GM12801 (cell line): ENCODE measurements around the gene ACHE.

Source experiments
- TF ChIP-seq, protein P1 (sequence below): IDR thresholded peaks from one replicate; pipeline ENCODE4 v1.5.1; 2011; ENCODE audit warnings: control low read depth; ENCODE audit not compliant: insufficient read length; ENCODE audit errors: extremely low read depth

Gene ACHE

DNA sequence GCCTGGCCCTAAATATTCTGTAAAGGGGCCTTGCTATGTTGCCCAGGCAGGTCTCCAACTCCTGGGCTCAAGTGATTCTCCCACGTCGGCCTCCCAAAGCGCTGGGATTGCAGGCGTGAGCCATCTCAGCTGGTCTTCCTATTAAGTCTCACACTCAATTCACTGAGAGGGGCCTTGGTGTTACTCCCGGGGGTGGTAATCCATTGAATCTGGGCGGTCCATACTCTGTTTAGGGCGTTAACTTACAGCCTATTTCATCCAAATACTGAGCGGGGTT, 21.4 kb downstream of the ACHE start:
- TF ChIP-seq, protein P1, sequence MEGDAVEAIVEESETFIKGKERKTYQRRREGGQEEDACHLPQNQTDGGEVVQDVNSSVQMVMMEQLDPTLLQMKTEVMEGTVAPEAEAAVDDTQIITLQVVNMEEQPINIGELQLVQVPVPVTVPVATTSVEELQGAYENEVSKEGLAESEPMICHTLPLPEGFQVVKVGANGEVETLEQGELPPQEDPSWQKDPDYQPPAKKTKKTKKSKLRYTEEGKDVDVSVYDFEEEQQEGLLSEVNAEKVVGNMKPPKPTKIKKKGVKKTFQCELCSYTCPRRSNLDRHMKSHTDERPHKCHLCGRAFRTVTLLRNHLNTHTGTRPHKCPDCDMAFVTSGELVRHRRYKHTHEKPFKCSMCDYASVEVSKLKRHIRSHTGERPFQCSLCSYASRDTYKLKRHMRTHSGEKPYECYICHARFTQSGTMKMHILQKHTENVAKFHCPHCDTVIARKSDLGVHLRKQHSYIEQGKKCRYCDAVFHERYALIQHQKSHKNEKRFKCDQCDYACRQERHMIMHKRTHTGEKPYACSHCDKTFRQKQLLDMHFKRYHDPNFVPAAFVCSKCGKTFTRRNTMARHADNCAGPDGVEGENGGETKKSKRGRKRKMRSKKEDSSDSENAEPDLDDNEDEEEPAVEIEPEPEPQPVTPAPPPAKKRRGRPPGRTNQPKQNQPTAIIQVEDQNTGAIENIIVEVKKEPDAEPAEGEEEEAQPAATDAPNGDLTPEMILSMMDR, result no peak

DNA sequence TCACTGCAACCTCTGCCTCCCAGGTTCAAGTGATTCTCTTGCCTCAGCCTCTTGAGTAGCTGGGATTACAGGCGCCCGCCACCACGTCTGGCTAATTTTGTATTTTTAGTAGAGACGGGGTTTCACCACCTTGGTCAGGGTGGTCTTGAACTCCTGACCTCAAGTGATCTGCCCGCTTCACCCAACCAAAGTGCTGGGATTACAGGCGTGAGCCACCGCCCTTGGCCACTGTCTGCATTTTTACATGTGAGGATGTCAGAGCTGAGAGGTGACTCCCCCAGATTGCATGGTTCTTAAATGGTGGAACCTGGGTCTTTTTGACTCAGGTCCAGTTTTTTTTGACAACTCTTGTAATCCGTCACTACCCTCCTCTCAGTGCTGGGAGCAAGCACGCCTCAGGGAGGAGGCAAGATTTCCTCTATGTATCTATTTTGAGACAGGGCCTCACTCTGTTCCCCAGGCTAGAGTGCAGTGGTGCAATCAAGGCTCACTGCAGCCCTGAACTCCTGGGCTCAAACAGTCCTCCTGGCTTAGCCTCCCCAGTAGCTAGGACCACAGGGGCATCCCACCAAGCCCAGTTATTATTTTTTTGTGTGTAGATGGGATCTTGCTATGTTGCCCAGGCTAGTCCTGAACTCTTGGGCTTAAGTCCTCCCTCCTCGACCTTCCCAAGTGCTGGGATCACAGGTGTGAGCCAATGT, 21.9 kb downstream of the ACHE start:
- TF ChIP-seq, protein P1, result no peak

DNA sequence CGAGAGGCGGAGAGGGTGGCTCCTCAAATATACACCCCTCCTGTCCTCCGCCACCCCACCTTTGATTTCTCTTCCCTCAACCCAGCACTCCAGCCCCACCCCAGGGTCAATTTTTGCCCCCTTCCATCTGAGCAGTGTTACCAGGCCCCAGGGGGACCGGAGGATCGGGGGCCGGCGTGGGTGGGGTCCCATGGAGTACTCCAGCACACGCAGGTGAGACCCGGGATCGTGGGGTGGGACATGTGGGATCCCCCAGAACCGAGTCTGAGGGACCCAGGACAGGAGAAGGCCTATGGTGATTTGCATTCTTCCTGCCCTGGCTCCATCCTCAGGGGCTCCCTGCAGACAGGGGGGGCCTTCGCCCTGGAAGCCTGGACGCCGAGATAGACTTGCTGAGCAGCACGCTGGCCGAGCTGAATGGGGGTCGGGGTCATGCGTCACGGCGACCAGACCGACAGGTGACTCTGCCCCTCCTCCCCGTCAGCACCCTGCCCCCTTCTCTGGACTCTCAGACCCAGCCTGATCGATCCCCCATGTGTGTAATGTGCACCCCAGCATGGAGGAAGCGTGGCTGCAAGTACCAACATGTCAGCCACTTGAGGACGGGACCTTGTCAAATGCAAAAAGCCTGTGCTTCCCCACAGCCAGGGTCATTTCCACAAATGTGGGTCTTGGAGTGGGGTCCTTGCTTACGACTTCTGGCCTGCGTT, 27.8 kb downstream of the ACHE start:
- TF ChIP-seq, protein P1, result no peak

GRCh38 chr7:100867040-100867775, 28.5 kb downstream of the ACHE start, which contains the start of gene TRIP6:
TSS of gene TRIP6 (plus strand) at chr7:100867387. CDS start at chr7:100867498, 111 bp downstream.
- TF ChIP-seq, protein P1, result no peak

DNA sequence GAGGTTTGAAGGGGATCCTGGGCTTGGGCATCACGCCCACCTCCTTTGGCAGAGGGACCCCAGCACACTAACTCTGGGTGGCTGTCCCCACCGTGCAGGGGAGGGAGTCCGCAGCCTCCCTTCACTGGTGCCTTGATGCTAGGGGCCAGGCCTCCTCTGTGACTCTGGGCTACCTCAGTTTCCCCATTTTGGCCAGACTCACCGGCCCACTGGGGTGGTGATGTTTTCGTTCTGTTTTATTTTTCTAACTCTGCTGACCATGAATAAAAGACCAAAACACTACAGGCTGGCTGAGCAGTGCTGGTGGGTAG, 29.0 kb downstream of the ACHE start:
- TF ChIP-seq, protein P1, result no peak

DNA sequence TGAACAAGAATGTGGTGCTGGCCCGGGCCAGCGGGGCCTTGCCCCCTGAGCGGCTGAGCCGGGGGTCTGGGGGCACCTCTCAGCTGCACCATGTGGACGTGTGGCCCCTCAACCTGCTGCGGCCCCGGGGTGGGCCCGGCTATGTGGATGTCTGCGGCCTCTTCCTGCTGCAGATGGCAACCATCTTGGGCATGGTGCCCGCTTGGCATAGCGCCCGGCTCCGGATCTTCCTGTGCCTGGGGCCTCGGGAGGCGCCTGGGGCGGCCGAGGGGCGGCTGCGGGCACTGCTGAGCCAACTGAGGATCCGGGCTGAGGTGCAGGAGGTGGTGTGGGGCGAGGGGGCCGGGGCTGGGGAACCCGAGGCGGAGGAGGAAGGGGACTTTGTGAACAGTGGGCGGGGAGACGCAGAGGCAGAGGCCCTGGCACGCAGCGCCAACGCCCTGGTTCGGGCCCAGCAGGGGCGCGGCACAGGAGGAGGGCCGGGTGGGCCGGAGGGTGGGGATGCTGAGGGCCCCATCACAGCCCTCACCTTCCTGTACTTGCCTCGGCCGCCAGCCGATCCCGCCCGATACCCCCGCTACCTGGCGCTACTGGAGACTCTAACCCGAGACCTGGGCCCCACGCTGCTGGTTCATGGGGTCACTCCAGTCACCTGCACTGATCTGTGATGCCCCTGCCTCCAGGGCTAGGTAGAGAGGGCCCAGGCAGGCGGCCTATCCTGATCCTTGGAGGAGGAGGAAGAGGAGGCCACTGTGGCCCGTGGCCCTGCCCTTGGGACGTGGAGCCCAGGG, 29.6 kb downstream of the ACHE start:
- TF ChIP-seq, protein P1, result no peak

DNA sequence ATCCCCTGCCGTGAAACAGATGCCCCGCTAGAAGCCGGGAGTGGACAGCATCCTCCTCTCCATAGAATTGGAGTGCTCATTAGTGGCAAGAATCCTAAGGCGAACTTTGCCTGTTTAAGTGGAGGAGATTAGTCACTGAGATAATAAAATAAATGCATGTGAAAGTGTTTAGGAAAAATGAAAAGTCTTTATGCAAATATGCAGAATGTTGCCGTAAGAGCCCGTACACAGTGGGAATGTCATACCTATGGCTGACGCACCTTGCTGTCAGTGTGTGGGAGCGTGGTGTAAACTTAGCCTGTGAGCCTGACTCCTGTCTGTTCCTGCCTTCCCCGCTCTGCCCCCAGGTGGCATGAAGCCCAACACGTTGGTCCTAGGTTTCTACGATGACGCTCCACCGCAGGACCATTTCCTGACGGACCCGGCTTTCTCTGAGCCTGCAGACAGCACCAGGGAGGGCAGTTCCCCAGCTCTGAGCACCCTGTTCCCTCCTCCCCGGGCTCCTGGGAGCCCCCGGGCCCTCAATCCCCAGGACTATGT, 30.2 kb downstream of the ACHE start:
- TF ChIP-seq, protein P1, result no peak
